Measurements from ENCODE around the gene DCP2.

DCP2 gene

DNA sequence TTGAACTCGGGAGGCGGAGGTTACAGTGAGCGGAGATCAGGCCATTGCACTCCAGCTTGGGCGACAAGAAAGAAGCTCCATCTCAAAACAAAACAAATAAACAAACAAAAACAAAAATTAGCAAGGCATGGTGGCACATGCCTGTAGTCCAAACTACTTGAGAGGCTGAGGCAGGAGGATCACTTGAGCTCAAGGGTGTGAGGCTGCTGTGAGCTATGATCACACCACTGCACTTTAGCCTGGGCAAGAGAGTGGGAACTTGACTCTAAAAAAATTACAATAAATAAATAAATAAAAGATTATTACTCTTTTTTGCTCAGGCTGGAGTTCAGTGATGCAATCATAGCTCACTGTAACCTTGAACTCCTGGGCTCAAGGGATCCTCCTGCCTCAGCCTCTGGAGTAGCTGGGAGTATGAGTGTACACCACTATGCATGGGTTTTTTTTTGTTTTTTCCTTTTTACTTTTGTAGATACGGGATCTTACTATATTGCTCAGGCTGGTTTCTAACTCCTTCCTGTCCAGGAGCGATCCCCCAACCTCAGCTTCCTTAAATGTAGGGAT is 9.0 kb upstream of the DCP2 start:
- DNase-seq (ENCODE audit: low spot score): no peak

DNA sequence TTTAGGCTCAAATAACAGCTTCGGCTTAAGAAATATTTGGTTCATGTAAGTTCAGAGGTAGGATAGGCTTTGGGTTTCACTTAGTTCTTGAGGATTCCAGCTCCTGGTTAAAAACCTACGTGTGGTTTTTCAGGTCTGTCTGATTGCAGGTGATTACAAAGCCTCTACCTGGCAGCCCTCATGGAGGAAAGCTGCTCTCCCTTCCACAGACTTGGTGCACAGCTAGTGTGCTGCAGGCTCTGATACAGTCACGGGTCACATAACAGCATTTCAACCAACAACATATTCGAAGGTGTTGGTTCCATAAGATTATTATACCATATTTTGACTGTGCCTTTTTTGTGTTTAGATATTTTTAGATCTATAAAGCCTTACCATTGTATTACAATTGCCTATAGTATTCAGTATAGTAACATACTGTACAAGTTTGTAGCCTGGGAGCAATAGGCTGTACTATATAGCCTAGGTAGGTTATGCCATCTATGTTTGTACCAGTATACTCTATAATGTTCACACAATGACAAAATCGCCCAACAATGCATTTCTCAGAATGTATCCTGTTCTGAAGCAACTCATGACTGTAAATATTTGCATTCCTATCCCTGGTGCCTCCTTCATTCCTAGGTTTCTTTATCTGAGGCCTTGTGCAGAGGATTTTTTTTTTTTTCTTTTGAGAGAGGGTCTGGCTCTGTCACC is 8.0 kb upstream of the DCP2 start:
- no peak for DNase-seq (ENCODE audit: low spot score)

DNA sequence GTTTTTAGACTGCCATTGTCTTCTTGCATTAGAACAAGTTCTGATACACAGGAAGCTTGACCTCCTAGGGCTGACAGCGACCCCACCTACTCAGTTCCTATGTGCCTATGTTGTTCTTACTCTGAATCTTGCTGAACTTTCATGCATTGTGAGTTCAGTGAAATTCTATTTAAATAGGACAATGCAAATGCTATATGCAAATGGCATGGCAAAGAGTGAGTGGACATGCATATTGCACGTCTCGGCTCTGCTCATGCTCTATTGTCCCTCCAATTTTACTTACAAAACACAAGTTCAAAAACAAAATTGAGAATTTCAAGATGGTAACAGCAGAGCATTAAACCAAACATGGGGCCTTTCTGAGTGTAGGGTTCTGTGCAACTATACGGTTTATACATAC is 5.3 kb upstream of the DCP2 start:
- DNase-seq (ENCODE audit: low spot score): no peak

DNA sequence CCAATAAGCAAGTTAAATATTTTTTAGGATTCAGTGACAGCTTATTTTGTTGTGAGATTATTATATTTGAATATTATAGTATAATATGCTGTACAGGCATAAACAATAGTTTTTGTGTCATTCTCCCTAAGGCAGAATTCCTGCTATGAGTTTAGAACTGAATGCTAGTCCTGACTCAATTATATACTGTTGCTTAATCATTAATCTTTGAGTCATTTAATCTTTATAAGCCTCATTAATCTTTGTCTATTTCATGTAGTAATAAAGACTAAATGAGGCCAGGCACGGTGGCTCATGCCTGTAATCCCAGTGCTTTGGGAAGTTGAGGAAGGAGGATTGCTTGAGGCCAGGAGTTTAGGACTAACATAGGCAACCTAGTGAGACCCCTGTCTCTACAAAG is 3.6 kb upstream of the DCP2 start:
- no peak for DNase-seq (ENCODE audit: low spot score)

DNA sequence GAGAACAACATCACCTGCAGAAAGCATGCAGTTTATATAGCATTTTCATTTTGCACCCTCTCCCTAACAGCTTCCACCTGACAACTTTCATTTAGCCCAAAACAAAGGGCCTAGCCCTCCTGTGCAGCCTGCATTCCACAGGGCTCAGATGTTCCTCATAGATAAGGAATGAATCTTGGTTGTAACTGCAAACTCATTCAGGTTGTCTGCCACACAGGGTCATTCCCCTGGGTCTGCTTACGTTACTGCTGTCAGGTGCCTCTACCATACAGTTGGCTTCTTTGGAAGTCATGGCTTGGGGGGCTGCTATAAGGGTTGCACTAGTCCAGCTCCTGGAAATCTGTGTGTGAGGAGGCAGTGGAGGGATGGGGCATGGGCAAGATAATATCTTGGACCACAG is 2.7 kb upstream of the DCP2 start:
- DNase-seq (ENCODE audit: low spot score): no peak

DNA sequence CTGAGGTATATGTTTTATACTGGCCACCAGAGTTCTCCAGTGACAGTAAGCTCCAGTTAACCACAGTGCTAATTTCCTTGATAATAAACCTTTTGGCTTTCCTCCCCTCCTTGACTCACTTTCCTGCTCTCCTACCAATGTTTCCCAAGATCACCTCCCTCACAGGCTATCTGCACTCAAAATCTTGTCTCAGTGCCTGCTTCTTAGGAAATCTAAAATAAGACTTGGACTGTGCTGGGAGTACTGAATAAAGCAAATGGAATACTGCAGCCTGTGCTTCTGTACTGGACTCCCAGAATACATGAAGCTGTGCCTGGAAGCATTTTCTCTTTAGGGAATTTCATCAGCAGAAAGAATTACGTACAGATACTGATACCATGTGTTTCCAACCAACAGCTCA is 1.7 kb upstream of the DCP2 start:
- no peak for DNase-seq (ENCODE audit: low spot score)

DNA sequence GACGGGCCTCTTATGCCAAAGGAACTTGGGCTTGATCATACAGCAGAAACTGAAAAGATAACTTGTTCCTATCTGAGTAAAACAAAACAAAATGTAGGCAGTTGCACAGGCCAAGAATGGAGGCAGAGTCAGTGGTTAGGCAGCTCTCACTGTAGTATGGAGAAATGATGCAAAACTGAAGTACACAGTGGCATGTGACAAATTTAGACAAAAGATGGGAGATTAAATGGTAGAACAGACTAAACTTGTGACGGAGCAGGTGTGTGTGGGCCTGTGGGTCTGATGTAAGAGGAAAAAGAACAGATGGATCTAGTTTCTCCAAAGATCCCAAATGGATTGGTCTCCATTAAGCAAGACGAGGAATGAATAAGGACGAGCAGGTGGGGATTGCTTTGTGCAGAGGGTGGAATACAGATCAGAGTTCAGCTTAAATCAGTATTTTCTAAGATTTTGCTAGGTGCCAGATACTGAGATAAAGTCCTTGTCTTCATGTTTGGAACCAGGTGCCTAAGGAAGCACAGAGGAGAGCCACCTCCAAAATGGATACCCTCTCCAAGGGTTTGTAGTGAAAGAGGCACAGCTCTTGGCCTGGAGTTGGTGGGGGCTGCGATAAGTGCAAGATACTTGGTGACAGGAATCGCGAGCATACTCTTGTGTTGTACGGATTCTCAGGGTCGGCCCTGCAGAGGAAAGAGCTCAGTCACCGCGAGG is 722 bp upstream of the DCP2 start:
- no peak for DNase-seq (ENCODE audit: low spot score)

DNA sequence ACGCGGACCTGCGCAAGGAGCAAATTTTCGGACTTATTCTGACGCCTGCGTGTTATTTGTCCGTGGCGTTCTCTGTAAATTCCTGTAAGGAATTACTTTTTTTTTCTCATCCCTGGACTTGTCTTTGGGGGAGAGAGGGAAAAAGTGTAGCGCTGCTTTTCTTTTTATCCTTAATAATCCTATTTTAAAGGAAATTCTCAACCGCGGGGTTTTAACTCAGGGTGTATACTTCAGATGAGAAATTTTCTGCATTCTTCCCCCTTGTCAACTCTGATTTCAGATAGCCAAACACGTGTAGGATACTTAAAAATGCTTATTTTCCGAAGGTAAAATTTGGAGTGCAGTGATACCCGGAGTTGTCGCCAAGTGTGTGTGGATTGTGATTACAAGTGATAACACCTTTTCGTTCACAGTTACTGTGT is 853 bp downstream of the DCP2 start:
- DNase-seq (ENCODE audit: low spot score): no peak

DNA sequence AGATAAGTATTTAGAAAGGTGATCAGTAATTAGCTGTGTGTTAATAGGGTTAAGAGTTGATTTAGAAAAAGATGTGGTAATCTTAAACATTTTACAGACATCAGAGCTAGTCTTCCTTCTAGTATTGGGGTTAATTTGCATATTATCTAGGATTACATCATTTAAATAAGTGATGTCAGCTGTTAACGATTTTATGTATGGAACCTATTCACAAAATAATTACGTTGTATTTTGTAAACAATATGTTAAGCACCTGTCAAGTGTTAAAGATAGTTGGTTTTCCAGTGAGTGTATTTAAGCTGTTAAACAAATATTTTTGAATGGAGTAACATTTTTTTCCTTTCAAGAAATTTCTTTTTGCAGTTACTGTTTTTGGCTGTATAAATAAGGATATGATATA is 2.2 kb downstream of the DCP2 start:
- no peak for DNase-seq (ENCODE audit: low spot score)

DNA sequence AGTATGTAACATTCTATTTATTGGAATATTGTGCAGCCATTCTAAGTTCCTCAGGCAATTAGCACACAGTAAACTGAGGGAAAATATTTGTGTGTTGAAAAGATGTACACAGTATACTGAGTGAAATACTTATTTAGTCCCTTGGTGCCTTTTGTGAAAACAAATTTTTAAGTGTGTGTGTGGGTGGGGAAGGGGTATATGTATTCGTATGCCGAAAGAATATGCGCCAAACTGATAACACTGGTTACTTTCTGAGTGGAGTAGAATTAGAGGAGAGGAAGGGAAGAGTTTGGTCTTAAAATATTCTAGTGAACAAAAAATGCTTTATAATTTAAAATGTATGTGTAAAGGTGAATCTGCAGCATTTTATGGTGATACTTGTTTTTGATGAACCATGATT is 3.1 kb downstream of the DCP2 start:
- no peak for DNase-seq (ENCODE audit: low spot score)

DNA sequence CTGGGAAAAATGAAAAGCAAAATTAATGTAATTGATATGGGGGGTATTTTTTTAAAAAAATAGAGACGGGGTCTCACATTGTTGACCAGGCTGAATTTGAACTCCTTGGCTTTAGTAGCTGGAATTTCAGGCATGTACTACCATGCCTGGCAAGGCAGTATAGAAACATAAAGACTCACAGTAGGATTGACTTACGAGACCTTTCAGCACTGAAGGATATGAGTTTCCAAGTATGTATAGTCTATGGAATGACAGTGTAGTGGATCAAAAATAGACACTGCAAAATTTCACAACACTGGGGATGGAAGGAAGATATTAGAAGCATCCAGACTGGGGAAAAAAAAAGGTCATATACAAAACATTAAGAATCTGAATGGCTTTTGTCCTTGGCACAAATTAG is 6.8 kb downstream of the DCP2 start:
- no peak for DNase-seq (ENCODE audit: low spot score)

DNA sequence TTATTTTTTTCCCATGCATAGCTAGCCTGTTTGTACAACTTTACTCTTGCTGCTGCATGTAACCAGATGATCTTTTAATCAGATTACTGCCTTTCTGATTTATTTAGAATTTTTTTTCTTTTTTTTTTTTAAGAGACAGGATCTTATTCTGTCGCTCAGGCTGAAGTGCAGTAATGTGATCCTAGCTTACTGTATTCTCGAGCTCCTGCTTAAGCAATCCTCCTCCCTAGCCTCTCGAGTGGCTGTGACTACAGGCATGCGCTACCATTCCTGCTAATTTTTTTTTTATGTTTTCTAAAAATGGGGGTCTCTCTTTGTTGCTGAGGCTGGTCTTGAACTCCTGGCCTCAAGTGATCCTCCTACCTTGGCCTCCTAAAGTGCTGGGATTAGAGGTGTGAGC is 9.6 kb downstream of the DCP2 start:
- no peak for DNase-seq (ENCODE audit: low spot score)

DNA sequence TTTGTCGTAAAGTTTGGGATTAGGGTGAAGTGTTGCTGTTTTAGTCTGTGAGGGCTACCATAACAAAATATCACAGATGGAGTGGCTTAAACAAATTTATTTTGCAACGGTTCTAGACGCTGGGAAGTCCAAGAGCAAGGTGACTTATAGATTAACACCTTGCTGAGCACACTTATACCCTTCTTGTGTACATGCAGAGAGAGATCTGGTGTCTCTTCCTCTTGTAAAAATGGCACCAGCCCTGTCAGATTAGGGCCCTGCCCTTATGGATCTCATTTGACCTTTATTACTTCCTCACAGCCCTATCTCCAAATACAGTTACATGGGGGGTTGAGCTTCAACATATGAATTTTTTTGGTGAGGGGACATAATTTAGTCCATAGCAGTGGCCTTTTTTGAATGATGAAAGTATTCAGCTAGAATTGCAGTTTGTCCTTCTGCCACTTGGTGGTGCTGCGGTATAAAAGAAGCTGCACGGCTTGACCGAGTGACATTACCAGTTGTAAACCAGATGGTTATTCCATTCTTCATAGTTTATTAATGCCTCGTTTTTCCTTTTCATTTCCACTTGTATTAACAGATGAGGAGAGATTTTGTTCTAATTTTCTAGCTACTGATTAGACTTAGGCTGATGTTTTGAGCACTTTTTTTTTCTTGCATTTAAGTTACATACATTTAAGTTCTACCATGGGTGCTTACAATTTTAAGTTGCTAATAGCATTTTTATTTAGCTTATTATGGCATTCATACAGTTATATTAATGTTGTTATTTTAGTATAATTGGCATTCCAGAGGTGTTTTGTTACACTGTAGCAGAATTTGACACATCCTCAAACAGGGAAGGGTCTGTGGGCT is 19.4 kb downstream of the DCP2 start:
- DNase-seq (ENCODE audit: low spot score): peak; percentile 68

DNA sequence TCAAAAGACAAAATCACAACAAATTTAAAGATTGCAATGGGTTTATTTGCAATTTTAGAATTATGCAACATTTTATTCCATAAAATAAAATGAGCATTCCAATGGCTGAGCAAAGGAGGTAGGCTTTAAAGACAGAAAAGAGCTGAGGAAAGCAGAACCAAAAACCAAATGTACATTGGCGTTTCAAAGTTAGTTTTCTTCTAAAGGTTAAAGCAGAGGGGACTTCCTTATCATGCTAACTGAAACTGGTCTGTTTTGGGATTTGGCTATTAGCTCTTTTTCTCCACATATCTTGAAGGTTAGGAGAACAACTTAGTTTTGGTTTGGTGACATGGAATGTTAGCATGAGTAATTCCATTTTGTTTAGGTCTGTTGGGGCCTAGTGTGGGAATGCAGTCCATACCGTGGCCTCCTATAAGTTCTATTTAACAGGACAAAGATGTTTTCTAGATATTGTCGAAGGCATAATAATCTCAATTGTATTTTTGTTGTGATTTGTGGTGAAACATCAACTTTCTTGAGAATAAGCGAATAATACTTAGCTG is 20.3 kb downstream of the DCP2 start:
- DNase-seq (ENCODE audit: low spot score): no peak

DNA sequence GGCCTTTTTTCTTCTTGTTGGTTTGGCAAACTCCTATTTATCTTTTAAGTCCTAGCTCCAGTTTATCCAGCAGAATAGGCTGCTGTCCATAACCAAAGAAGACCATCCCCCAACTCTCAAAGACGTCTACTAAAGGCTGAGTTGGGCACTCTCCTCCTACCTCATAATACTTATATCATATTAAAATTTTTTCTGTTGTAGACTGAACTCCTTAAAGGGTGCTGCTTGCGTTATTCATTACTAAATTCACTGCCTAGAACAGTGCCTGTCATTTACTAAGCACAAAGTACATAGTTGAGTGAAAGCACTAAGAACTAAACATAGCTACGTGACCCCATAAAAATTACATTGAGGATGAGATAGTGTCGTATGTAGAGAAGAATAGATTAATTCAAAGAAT is 21.7 kb downstream of the DCP2 start:
- no peak for DNase-seq (ENCODE audit: low spot score)

DNA sequence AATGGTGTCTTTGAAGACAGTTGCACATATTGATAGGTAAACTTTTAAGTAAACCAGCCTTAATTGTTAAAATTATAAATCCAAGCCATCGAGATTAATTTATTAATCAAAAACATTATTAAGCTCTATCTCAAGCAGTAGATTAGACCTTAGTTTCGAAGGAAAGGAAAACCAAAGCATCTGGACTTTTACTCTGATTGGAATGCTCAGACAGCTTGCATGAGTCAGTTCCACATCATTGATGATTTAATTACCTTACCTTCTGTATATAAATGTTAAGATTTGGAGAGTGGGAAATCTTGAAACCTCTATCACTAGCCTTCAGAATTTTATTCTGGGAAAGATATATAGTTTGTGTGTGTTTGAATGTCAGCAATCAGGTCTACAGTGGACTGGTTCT is 23.9 kb downstream of the DCP2 start:
- no peak for DNase-seq (ENCODE audit: low spot score)

DNA sequence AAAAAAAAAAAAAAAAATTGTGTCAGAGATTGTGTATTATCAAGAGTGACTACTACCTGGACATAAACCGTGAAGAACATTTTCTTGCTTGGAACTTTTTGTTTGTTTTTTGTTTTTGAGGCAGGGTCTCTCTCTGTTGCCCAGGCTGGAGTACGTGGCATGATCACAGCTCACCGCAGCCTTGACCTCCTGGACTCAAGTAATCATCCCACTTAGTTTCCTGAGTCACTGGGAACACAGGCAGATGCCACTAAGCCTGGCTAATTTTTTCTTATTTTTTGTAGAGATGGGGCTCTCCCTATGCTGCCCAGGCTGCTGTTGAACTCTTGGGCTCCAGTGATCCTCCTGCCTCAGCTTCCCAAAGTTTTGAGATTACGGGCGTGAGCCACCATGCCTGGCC is 25.8 kb downstream of the DCP2 start:
- DNase-seq (ENCODE audit: low spot score): no peak

DNA sequence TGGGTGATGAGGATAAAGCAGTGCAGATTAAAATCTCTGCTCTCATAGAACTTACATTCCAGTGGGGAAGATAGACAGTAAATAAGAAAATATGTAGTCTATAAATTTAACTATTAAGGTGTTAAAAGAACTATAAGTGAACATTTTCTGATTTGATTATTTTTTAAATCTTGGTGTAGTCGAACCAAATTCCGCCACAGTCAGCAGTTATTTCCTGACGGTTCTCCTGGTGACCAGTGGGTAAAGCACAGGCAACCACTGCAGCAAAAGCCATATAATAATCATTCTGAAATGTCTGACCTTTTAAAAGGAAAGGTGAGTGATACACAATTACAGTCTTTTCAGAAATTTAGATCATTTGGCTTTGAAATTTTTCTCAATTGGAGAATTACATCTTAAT is 27.2 kb downstream of the DCP2 start:
- DNase-seq (ENCODE audit: low spot score): no peak

DNA sequence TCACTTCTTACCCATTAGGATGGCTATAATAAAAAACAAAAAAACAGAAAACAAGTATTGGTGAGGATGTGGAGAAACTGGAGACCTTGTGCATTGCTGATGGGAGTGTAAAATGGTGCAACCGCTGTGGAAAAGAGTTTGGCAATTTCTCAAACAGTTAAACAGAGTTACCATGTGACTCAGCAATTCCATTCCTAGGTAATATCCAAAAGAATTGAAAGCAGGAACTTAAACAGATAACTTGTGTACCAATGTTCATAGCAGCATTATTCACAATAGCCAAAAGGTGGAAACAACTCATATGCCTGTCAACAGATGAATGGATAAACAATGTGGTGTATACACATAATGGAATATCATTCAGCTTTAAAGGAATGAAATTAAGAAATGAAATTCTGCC is 28.9 kb downstream of the DCP2 start:
- DNase-seq (ENCODE audit: low spot score): no peak

DNA sequence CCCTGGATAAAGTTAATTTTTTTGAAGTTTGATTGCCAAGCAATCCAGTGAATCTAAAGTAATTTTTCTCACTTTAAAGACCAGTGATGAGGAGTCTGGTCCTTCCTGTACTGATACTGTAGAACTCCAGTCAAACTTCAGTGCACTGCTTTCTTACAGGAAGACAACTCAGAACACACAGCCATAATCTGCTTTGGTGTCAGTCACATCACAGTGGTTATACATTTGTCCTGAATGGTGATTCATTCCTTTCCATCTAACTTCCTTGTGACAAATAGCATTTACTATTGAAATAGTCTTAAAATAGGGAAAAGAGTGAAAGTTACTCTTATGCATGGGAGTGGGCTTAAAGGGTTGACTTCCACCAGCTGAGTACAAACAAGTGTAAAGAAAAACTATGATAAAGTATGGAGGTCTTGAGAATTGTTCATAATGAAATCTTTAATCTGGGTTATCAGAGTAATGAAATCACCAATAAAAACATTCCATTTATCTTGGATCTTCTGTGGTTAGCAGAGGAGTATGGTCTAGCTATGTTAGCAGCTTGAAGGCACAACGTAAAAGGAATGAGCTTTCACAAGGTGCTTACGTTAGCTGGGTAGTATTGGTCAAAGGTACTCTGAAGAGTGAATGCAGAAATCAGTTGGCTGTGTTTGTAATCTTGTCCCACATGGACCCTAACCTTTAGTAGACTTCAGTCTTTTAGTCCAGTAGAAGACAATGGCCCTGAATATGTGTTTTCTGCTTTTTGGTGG is 41.5 kb downstream of the DCP2 start:
- no peak for DNase-seq (ENCODE audit: low spot score)

DNA sequence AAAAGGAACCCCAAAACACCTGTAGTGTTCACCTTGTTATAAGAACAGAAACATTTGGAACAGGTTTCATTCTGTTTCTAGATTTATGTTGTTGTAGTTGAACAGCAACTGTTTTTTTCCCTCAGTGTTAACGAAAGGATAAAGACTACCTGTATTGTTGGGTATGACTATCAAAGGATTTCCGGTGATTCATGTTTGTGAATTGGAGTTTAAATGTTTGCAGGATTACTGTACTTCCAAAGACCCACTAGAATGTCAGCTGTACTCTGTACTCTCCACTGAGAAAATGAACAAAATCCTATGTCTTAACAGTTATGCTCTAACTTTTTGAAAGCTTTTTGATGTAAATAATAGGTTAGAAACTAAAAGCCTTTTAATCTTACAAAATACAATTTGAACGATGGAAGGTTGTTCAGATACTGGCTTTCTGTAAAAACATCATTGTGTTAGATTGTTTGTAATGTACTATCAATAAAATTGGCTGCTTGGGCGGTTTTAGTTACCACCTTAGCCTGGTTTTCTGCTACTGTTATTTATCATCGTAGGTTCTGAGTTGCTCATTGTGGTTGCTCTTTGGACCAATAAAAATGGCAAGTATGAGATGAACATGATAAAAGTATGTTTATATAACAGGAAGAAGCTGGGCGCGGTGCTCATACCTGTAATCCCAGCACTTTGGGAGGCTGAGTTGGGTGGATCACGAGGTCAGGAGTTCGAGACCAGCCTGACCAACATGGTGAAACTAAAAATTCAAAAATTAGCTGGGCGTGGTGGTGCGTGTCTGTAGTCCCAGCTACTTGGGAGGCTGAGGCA is 44.1 kb downstream of the DCP2 start:
- no peak for DNase-seq (ENCODE audit: low spot score)

Measured in D341Med (cell line).